ENCODE results near the gene GAPDH.
"Not testable (repeated sequence)": the region's sequence is repeated elsewhere in the genome, so short reads cannot be mapped to it uniquely, and the experiment has no call there.

Gene GAPDH

GRCh38 chr12:6533923-6534694 lies at the start of gene GAPDH:
Gene GAPDH, plus strand, starts transcription at chr12:6534517. Its CDS starts 316 bp downstream, at chr12:6534833.
- peak; percentile 95 for DNase-seq (ENCODE audit: low spot score)

GRCh38 chr12:6488240-6488639 lies 46.1 kb upstream of the GAPDH start:
- no peak for DNase-seq (ENCODE audit: low spot score)

- DNase-seq (ENCODE audit: low spot score): no peak
Measured at GRCh38 chr12:6489449-6489848, 44.9 kb upstream of the GAPDH start.

- DNase-seq (ENCODE audit: low spot score): not testable (repeated sequence)
Measured at GRCh38 chr12:6490673-6491072, 43.6 kb upstream of the GAPDH start.

- peak; percentile 92 for DNase-seq (ENCODE audit: low spot score)
Measured at GRCh38 chr12:6492838-6493496, 41.4 kb upstream of the GAPDH start, which contains the start of gene MRPL51. Gene MRPL51, minus strand, starts transcription at chr12:6493262. Its CDS starts 126 bp downstream, at chr12:6493136.

GRCh38 chr12:6493497-6494257 lies 40.6 kb upstream of the GAPDH start, which contains the start of gene NCAPD2:
Gene NCAPD2, plus strand, starts transcription at chr12:6494102. Its CDS starts 997 bp downstream, at chr12:6495099.
- peak; percentile 96 for DNase-seq (ENCODE audit: low spot score)

GRCh38 chr12:6494258-6494743 lies 40.0 kb upstream of the GAPDH start:
- DNase-seq (ENCODE audit: low spot score): peak; percentile 52

- no peak for DNase-seq (ENCODE audit: low spot score)
Measured at GRCh38 chr12:6494968-6495367, 39.3 kb upstream of the GAPDH start.

- not testable (repeated sequence) for DNase-seq (ENCODE audit: low spot score)
Measured at GRCh38 chr12:6497291-6497690, 37.0 kb upstream of the GAPDH start.

- DNase-seq (ENCODE audit: low spot score): no peak
Measured at GRCh38 chr12:6500466-6500865, 33.9 kb upstream of the GAPDH start.

GRCh38 chr12:6507102-6507998 lies 27.0 kb upstream of the GAPDH start:
- no peak for DNase-seq (ENCODE audit: low spot score)

- DNase-seq (ENCODE audit: low spot score): no peak
Measured at GRCh38 chr12:6508087-6508486, 26.2 kb upstream of the GAPDH start.

GRCh38 chr12:6520186-6520585 lies 14.1 kb upstream of the GAPDH start:
- DNase-seq (ENCODE audit: low spot score): no peak

GRCh38 chr12:6522193-6522592 lies 12.1 kb upstream of the GAPDH start:
- DNase-seq (ENCODE audit: low spot score): no peak

- no peak for DNase-seq (ENCODE audit: low spot score)
Measured at GRCh38 chr12:6523708-6524107, 10.6 kb upstream of the GAPDH start.

GRCh38 chr12:6524648-6525047 lies 9.7 kb upstream of the GAPDH start:
- no peak for DNase-seq (ENCODE audit: low spot score)

- no peak for DNase-seq (ENCODE audit: low spot score)
Measured at GRCh38 chr12:6526201-6526600, 8.1 kb upstream of the GAPDH start.

- no peak for DNase-seq (ENCODE audit: low spot score)
Measured at GRCh38 chr12:6526766-6527525, 7.4 kb upstream of the GAPDH start.

- DNase-seq (ENCODE audit: low spot score): no peak
Measured at GRCh38 chr12:6527711-6528110, 6.6 kb upstream of the GAPDH start.

GRCh38 chr12:6528539-6529235 lies 5.6 kb upstream of the GAPDH start:
- no peak for DNase-seq (ENCODE audit: low spot score)
